NCI-H2196 (cell line): ENCODE results near the gene ADAMTS8.

Experiments
- DNase-seq: peaks from one replicate; lab custom pipeline; 2025; ENCODE audit not compliant: unreplicated experiment; lab: John Stamatoyannopoulos, UW

The ADAMTS8 gene, protein sequence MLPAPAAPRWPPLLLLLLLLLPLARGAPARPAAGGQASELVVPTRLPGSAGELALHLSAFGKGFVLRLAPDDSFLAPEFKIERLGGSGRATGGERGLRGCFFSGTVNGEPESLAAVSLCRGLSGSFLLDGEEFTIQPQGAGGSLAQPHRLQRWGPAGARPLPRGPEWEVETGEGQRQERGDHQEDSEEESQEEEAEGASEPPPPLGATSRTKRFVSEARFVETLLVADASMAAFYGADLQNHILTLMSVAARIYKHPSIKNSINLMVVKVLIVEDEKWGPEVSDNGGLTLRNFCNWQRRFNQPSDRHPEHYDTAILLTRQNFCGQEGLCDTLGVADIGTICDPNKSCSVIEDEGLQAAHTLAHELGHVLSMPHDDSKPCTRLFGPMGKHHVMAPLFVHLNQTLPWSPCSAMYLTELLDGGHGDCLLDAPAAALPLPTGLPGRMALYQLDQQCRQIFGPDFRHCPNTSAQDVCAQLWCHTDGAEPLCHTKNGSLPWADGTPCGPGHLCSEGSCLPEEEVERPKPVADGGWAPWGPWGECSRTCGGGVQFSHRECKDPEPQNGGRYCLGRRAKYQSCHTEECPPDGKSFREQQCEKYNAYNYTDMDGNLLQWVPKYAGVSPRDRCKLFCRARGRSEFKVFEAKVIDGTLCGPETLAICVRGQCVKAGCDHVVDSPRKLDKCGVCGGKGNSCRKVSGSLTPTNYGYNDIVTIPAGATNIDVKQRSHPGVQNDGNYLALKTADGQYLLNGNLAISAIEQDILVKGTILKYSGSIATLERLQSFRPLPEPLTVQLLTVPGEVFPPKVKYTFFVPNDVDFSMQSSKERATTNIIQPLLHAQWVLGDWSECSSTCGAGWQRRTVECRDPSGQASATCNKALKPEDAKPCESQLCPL

DNA sequence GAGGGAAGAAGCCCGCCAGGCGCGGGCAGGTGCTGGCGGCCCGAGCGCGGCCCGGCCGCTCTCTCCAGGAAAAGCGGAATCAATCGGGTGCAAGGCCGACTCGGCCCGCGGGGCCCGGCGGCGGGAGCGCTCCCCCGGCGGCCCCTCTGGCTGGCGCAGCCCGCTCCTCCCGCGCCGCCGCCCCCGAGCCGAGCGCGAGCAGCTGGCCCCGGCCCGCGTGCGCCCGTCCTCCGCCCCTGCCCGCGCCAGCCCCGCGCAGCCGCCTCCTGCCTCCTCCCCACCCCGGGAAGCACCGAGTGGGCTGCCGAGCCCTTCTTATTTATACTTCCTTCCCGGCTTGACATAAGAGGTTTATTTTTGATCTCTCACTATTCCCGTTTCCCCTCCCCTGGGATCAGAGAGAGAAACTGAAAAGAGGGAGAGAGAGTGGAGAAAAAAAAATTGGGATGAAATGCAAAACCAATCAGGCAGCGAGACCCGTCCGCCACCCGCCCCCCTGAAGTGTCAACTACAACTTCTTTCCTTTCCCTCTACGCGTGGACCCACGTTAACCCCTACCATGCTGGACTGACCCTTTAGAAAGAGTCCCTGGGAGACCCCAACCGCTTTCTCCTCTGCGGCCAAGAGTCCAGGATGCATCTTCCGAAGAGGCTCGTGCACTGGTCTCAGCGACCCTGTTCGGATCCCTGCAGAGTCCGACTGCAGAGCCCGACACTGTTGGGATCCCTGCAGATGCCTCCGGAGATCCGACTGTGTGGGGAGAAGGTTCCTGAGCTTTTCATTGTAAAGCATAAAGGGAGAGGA, at the start of gene ADAMTS8:
ADAMTS8 (minus strand) TSS at position 294 of the 804 bp plus-strand sequence. CDS start 323 bp downstream, outside the sequence.
- no peak for DNase-seq

DNA sequence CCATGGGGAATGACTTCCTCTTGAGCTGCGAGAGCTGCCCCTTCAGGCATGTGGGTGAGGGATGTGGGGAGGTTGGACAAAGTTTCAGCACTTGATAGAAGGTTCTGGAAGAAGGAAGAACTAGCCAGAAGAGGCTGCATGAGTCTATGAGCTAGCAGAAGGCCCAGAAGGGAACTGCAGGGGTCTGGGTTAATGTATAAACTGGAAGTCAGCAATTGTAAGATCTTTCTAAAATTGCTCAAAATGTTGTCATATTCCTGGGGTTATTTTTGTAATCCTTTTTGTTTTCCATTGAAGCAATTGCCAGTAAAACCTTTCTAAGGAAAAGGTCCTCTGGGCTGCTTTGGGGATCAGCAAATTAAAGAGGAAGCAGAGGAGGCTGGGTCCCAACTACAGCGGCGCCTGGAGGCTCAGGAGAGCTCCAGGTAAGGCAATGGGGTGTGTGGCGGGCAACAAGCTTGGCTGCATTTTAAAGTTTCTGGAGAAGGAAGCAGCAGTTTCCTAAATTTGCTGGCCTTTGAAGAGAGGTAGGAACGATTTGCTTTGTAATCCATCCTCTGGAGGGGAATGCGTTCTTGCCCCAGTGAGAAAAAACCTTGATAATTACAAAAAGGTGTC, 49.3 kb upstream of the ADAMTS8 start:
- no peak for DNase-seq

DNA sequence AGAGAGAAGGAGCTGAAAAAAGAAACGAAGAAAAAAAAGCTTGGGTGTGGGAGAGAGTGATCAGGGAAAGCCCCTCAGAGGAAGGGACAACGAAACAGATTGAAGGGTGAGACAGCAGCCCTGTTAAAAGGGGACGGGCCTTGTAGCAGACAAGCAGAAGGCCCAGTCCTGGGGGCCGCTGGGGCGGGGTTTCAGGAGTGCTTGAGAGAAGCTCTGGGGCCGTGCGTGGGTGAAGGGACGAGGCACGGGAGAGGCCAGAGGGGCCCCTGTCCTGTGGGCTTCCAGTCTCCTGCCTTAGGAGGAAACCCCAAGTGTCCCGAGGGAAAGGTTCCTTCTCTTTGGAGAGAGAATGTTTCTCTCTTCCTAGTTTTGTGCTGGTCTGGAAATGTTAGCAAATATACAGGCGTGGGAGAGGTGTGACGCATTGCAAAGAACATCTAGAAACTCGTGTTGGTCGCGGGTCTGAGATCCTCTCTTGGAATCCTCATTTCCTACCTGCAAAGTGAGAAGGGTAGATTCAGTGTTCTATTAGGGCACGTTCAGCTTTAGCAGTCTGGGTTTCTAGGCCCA, 48.6 kb upstream of the ADAMTS8 start:
- no peak for DNase-seq

DNA sequence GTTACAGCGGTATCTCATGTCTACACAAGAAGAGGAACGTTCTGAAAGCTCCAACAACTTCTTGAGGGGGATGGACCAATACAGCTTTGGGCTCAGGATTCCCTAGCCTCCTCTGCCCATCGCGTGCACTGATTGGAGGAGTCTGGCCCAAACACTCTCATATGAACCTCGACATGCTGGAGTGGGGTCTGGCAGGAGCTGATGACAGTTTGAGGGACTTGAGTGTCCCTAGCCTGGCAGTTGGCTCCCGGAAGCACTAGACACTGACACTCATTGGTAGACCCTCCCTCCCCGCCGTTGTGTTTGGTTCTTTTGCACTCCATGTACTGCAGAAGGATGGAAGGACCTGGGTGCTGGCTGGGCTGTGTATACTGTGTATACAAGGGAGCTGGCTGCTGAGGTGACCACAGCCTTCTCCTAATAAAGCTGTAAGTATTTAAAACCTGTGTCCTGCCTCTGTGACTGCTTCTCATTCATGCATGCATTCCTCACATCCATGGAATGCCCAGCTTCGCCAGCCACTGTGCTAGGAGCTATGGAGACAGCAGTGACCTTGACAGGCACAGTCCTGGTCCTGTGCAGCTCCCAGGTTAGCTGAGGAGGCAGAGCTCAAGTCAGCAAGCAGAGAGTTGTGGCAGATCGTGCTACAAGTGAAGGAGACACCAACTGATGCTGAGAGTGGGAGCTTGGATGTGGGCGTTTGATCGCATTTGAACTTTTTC, 48.0 kb upstream of the ADAMTS8 start:
- DNase-seq, result no peak

DNA sequence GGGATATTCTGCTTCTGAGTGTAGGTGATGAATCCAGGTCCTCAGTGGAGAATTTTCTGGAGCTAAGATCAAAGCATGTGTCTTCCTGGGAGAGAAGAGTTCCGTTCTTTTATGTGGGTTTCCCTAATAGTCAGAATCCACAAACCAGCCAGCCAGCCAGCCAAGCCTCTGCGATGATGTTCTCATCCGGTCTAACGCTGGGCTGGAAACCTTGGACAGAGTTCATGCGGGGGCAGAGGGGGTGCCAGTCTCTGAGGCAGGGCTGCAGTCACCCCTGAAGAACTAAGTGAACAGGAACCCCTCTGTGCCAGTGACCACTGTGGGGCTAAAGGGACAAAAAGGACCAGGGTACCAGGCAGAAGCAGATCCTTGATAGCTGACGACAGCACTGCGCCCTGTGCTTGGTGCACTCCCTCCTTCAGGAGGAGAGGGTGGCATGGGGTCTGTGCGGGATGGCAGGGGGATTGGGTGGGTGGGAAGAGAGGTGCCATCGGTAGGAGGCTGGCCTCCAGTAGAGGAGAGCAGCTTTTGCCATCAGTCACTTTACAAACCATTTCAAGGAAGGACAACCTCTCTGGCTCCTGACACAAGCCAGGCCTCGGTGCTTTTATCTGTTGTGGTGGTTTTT, 47.1 kb upstream of the ADAMTS8 start:
- DNase-seq, result no peak

DNA sequence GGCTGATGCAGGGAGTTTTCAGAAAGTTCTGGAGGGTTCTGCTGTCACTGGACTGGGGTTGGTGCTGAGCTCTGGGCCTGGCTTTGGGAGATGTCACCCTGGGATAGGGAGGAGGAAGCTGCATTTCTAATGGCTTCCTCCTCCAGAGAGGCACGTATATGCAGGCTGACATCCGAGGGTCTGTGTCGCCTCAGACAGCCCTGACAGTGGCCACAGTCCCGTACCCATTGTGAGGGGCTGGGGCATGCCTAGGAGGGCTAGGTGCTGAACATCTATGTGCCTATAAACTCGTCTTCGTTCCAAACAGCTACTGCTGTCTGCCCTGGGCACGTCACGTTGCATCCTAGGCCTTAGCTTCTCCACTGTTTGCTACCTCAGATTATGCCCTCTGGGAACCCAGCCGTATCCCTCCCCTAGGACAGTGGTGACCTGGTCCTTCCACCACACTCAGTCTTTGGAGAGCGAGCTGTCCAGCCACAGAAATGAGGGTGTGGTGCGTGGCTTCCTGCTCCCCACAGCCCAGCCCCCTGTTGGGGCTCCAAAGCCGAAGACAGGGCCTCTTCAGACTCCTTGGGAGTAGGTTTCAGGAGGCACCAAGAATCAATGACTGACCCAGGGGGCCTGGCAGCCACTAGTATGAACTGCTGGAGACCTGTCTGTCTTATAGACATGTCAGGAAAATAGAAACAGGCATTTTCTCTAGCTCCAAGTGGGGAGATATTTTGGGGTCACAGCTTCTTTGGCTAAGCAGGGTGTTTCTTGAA, 46.4 kb upstream of the ADAMTS8 start:
- DNase-seq, result no peak

DNA sequence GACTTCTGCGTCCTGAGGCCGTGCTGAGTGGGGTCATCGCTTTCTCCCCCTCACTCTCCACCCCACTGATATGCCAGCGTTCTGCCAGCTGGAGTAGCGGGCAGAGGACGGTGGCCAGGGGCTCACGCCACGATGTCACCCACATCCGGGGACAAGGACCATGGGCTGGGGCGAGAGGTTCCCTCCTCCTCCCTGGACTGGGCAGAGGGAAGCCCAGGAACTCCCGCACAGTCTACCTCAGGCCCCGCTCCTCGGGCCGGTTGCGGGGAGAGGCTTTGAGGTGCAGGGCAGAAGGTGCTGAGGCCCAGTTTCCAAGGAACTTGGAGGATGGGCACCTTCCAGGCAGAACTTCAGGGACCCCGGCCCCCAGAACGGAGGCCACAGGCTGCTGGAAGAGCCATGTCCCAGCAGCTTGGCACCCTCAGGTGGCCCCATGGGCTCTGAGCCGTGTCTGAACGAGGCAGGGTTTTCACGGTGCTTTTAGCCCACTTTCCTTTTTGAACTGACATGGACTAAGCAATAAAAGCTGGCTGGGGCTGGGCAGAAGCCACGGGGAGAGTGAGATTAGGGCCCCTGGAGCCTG, 45.5 kb upstream of the ADAMTS8 start:
- no peak for DNase-seq

DNA sequence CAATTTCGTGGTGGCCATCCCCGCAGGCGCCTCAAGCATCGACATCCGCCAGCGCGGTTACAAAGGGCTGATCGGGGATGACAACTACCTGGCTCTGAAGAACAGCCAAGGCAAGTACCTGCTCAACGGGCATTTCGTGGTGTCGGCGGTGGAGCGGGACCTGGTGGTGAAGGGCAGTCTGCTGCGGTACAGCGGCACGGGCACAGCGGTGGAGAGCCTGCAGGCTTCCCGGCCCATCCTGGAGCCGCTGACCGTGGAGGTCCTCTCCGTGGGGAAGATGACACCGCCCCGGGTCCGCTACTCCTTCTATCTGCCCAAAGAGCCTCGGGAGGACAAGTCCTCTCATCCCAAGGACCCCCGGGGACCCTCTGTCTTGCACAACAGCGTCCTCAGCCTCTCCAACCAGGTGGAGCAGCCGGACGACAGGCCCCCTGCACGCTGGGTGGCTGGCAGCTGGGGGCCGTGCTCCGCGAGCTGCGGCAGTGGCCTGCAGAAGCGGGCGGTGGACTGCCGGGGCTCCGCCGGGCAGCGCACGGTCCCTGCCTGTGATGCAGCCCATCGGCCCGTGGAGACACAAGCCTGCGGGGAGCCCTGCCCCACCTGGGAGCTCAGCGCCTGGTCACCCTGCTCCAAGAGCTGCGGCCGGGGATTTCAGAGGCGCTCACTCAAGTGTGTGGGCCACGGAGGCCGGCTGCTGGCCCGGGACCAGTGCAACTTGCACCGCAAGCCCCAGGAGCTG, 44.8 kb upstream of the ADAMTS8 start:
- DNase-seq, result no peak

DNA sequence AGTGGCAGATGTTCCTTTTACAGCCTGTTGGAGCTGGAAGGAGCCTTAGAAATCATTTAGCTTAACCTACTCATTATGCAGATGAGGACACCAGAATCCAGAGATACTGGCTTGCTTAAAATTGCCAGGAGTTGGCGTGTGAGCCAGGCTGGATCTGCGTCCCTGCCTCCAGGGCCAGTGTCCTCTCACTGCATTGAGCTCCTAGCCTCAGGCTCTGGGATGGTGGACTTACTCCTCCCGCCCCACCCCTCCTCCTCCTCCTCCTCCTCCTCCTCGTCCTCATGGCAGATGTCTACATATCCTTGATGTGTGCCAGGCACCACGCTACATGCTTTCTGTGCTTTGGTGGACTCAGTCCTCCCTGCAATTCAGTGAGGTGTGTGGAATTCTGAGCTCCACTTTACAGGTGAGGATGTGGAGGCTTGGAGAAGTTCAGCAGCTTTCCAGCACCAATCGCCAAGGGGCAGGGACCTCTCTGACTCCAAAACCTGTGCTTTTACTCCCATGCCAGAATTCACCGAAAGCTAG, 44.1 kb upstream of the ADAMTS8 start:
- DNase-seq, result no peak

DNA sequence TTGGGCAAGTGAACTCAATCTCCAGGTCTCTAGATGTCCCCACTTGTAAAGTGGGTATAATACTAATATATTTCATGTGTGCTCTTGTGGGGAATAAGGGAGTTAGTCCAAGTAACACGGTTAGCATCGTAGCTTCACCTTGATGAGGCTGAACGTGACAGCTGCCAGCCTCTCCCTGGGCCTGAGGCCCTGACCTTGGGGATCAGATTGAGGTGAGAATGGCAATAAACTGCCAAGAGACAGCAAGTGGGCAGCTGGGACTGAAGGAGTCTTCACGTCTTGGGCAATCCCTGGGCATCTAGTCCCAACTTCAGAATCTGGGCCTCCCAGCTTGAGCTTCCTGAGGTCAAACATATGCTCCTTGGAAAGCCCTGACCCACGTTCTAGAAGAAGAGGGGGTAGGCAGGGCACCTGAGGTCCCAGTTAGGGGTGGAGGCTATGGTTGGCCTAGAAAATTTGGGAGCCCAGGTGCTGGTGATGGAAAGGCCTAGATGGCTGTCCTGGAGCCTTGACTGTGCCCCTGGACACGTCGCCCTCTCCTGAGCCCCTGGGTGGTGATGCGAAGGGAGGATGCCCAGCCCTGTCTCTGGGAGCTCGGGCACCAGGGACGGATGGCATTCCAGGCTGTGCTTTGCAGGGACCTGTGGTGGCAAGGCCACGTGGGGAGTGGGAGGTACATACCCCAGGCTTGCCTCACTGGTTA, 43.5 kb upstream of the ADAMTS8 start:
- no peak for DNase-seq

DNA sequence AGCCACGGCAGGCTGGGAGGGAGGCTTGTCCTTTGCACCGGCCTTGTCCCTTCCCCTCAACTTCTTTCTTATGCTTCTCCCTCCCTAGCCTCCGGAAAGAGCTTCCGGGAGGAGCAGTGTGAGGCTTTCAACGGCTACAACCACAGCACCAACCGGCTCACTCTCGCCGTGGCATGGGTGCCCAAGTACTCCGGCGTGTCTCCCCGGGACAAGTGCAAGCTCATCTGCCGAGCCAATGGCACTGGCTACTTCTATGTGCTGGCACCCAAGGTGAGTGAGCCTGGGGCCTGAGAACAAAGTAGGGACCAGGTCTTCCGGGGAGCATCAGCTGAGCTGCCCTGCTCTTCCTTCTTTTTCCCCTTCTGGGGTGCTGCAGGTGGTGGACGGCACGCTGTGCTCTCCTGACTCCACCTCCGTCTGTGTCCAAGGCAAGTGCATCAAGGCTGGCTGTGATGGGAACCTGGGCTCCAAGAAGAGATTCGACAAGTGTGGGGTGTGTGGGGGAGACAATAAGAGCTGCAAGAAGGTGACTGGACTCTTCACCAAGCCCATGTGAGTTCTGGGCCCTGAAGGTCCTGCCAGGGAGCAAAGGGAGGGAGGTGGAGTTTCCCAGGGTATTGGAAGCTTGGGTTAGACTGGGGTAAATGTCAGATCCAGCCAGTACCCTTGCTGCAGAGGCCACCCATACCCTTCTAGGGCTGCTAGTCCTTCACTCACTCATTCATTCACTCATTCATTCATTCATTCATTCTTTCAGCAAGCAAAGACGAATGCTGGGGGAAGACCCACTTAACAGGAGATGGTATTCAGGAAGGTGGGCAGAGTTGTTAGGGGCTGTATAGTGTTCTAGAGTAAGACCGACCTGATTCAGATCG, 42.7 kb upstream of the ADAMTS8 start:
- no peak for DNase-seq

DNA sequence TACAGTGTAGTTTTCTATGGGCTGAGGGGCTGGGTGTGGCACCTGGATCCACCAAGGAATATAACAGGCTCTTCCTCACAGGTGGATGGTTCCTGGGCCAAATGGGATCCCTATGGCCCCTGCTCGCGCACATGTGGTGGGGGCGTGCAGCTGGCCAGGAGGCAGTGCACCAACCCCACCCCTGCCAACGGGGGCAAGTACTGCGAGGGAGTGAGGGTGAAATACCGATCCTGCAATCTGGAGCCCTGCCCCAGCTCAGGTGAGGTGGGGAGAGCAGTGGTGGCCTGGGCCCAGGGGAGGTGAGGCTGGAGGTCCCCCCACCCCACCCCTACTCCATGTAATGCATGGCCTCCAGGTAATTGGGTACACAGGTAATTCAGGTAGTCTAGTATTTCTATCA, 40.8 kb upstream of the ADAMTS8 start:
- DNase-seq, result no peak

DNA sequence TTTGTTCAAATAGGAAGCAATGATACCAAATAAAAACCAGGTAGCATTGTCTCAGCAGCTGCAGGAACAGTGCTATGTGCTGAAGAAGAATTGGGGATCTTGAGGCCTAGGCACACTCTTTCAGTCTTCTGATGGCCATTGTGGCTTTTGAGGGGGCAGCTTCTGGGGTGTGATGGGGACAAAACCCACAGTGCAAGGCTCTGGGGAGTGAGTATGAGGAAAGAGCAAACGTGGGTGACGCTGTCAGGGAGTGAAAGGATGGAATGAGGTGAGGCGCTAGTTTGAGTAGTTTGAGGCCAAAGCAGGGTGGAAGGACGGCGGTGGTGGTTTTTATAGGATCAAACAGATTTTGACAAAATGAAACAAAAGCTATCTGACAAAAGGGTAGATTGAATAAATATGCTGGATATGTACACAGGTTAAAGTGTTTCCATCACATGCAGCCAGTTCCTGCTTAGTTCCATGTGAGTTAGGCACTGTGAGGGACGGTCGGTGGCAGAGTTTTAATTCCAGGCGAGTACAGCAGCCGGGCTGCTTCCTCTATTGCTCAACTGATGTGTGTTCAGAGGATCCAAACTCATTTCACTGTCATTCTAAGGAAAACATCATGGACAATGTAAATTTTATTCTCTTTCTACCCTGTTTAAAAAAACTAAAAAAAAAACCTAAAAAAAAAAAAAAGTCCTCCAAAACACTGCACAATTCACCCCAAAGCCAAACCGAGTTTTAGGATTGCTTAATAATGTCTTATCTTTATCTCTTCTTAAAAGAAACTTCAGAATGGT, 38.9 kb upstream of the ADAMTS8 start:
- no peak for DNase-seq

DNA sequence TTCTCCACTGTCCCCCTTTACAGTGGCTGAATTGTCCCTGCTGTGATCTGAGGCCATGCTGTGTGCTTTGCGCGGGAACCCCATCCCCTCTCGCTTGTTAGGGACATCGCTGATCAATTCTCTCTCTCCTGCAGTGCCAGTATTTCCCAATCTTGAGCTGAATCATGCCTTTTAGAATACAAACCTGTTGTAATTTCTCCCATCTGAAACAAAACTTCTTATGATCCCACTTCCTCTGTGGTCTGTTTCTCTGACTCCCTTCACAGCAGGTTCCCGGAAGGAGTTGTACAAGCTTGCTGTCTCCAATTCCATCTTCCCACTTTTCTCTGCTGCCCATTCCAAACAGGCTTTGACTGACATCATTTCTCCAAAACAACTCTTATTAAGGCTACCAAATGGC, 36.9 kb upstream of the ADAMTS8 start:
- no peak for DNase-seq

DNA sequence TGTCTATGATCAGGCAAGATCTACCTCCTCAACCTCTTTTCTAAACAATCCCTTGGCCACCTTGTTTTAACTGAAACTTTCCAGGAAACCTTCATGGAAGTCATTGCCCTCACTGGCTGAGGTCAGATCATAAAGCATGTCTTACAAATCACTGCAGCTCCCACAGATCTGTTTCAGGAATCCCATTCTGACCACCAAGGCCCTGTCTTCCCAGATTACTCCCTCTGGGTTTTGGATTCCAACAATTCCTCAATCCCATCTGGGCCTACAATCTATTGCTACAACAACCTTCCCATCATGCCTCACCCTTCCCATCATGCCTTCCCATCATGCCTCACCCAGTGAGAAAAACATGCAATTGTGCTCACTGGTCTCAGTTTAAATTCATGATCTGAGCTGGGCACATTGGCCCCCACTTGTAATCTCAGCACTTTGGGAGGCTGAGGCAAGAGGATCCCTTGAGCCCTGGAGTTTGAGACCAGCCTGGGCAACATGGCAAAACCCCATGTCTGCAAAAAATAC, 35.9 kb upstream of the ADAMTS8 start:
- no peak for DNase-seq
